ENCODE results near the gene PPP2R3A.

GRCh38 chr3:136192831-136193230 is 227.3 kb downstream of the PPP2R3A start:
- TF ChIP-seq CTCF (optimal IDR thresholded peaks at IDR 0.05 in 1 of 3, IDR thresholded peaks at IDR 0.05 in 1 of 3, conservative IDR thresholded peaks at IDR 0.05 in 1 of 3; ENCODE audit: extremely low read depth in 1 of 3, insufficient read depth in 2 of 3, low read length in 3 of 3) (no peak), EZH2 (IDR thresholded peaks at IDR 0.05; ENCODE audit: low read length) (no peak)
